Mucosa of descending colon (tissue), 3 donors: ENCODE results near the gene THRAP3. TPM values are rescaled to one million over a fixed set of nuclear protein-coding genes. Genes with fewer than 3 reads are reported as not detected.

ENCODE experiments used
- ATAC-seq: fragments of 200-7000 bp; cut with Tn5 transposase; one replicate; pipeline ENCODE4 v1.9.1; 2020; ENCODE audit warnings: mild to moderate bottlenecking, moderate library complexity
- DNase-seq, 3 donors: peaks; one replicate each; pipeline ENCODE4 v3.0.0-alpha.2; 2020
- H3K36me3 ChIP-seq: fragments of 200-600 bp; one replicate; pipeline ENCODE4 v1.8.0; 2021; ENCODE audit warnings: low read depth, mild to moderate bottlenecking
- H3K4me1 ChIP-seq: fragments of 200-600 bp; one replicate; pipeline ENCODE4 v1.8.0; 2021; ENCODE audit warnings: low read depth, mild to moderate bottlenecking
- H3K4me3 ChIP-seq: fragments of 200-600 bp; one replicate; pipeline ENCODE4 v1.8.0; 2021; ENCODE audit warnings: mild to moderate bottlenecking
- H3K9me3 ChIP-seq: fragments of 200-600 bp; one replicate; pipeline ENCODE4 v1.8.0; 2021; ENCODE audit warnings: mild to moderate bottlenecking
- intact Hi-C, 2 donors: fragments of 100-400 bp; cut with DNase I in 1 of 2; cut with micrococcal nuclease in 1 of 2; formaldehyde crosslinking; loops; one replicate each; pipeline versions ENCODE4 v1.11.0 to v1.11.1; 2022; cut with DNase I, micrococcal nuclease
- total RNA-seq, 3 donors: library from RNA; stranded (reverse); fragmentation: NEBNext Ultra II Directional in 2 of 3; extraction: Animal tissue kit (Norgen Biotek cat#: 25700) in 2 of 3; gene quantifications; one replicate each; pipeline versions ENCODE4 v1.2.1 to v1.2.4, GENCODE V29; 2021 to 2023
- TF ChIP-seq, protein P1 (sequence below): fragments of 200-600 bp; IDR thresholded peaks from one replicate; pipeline ENCODE4 v1.8.0; 2022; ENCODE audit warnings: antibody characterized with exemption, mild to moderate bottlenecking
- donor health status: DM: no; HTN: no; CAD: no; lungs with moderate emphysema.
- donor health status: DM: no; HTN: no; CAD: no.
- donor health status: DM: no; HTN: yes; CAD: no.

The THRAP3 gene
- total RNA-seq, 3 donors from 2014 or later, result 83.0 to 103 (median 85.1) TPM

- ATAC-seq (peak; percentile 57), DNase-seq (peak; percentile 59 to 75 (median 74))
- H3K9me3 ChIP-seq, result no peaks in the 10 kb centered on the region
- H3K4me3 ChIP-seq, result no peak overlapping the region
- no peaks in the 10 kb centered on the region for H3K36me3 ChIP-seq
- peaks cover 20% of the 10 kb centered on the region for H3K4me1 ChIP-seq
- intact Hi-C loops, result no loop called here
- TF ChIP-seq, protein P1, sequence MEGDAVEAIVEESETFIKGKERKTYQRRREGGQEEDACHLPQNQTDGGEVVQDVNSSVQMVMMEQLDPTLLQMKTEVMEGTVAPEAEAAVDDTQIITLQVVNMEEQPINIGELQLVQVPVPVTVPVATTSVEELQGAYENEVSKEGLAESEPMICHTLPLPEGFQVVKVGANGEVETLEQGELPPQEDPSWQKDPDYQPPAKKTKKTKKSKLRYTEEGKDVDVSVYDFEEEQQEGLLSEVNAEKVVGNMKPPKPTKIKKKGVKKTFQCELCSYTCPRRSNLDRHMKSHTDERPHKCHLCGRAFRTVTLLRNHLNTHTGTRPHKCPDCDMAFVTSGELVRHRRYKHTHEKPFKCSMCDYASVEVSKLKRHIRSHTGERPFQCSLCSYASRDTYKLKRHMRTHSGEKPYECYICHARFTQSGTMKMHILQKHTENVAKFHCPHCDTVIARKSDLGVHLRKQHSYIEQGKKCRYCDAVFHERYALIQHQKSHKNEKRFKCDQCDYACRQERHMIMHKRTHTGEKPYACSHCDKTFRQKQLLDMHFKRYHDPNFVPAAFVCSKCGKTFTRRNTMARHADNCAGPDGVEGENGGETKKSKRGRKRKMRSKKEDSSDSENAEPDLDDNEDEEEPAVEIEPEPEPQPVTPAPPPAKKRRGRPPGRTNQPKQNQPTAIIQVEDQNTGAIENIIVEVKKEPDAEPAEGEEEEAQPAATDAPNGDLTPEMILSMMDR, result no peak
Observed at GRCh38 chr1:36321119-36321951, 97.1 kb downstream of the THRAP3 start.

DNA sequence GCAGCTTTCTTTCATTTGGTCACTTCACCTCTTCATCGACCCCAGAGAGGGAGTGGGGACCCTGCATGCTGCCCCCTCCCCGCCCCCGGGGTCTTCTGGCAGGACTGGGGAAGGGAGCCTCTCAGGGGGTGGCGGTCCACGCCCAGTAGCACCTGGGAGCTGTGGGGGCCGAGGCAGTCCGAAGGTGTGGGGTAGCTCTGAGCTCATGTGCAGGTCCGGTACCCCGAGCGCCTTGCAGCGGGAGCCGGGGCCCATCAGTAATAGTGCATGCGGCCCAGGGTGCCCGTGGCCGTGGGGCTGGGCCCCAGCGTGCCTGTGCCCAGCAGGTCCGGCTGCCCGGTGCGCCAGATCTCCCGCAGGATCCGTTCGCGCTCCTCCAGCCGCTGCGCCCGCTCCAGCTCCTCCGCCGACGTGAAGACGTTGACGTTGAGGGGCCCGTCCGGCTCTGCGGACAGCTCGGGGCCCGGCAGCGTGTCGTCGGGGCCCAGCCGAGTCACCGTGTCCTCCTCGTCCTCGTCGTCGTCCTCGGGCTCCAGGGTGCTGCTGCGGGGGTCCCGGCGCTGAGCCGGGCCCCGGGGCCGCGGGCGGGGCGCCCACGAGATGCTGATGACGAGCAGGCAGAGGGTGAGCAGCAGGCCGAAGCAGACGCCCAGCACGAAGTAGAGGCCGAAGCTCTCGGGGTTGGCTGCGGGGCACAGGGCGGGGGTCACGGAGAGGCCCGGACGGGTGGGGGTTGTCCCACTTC is 98.0 kb downstream of the THRAP3 start:
- no peaks in the 10 kb centered on the region for H3K9me3 ChIP-seq
- intact Hi-C loops, result no loop called here
- TF ChIP-seq, protein P1, result no peak
- ATAC-seq (no peak), DNase-seq (peak in 1 of 3 donors; percentile 34)
- H3K4me1 ChIP-seq, result peaks cover 20% of the 10 kb centered on the region
- H3K36me3 ChIP-seq, result no peaks in the 10 kb centered on the region
- no peak overlapping the region for H3K4me3 ChIP-seq

- ATAC-seq (peak; percentile 26), DNase-seq (peak; percentile 34 to 75 (median 61))
- Histone ChIP-seq H3K4me1 (peaks cover 20% of the 10 kb centered on the region), H3K4me3 (peak overlapping the region; percentile 36), H3K9me3 (no peaks in the 10 kb centered on the region), H3K36me3 (no peaks in the 10 kb centered on the region)
- intact Hi-C loops, result no loop called here
- TF ChIP-seq, protein P1, result no peak
Observed at GRCh38 chr1:36322786-36323635, 98.8 kb downstream of the THRAP3 start.

- ATAC-seq (peak; percentile 60), DNase-seq (peak; percentile 66 to 84 (median 83))
- H3K9me3 ChIP-seq, result no peaks in the 10 kb centered on the region
- intact Hi-C loops, result no loop called here
- H3K4me1 ChIP-seq, result peaks cover 20% of the 10 kb centered on the region
- H3K4me3 ChIP-seq, result peak within 1 kb of the TSS; percentile 36
- TF ChIP-seq, protein P1, result no peak
- H3K36me3 ChIP-seq, result no peaks in the 10 kb centered on the region
Observed at GRCh38 chr1:36323636-36324352, 99.6 kb downstream of the THRAP3 start, which contains the start of gene EVA1B. Gene EVA1B, minus strand, starts transcription at chr1:36323645. Its CDS starts 608 bp downstream, at chr1:36323037.

GRCh38 chr1:36324353-36324703 is 100.1 kb downstream of the THRAP3 start:
- Histone ChIP-seq H3K36me3 (no peaks in the 10 kb centered on the region), H3K4me3 (no peak overlapping the region), H3K4me1 (peaks cover 20% of the 10 kb centered on the region), H3K9me3 (no peaks in the 10 kb centered on the region)
- TF ChIP-seq, protein P1, result no peak
- DNase-seq (no peak), ATAC-seq (no peak)
- intact Hi-C loops, result no loop called here
